Activated T-helper 1 cell treated with anti-CD3 and anti-CD28 coated beads, Interleukin-12 subunit alpha, Interleukin-12 subunit beta, Interleukin-2, Interleukin-4 antibody, amounts not matched to agents 30 ng/mL and 10 ng/mL and 1 ng/mL, durations not matched to agents 14 hours and 24 hours and 36 hours (primary cell): ENCODE measurements around the gene SFMBT1. TPM values are rescaled to one million over a fixed set of nuclear protein-coding genes. Genes with fewer than 3 reads are reported as not detected.
A peak's percentile ranks its signal among the peaks of the same experiment; 100 is the strongest.

Experiments
- DNase-seq: peaks from one replicate; pipeline ENCODE4 v3.0.0; 2021; ENCODE audit warnings: low spot score
- H3K27ac Mint-ChIP-seq: one replicate; pipeline ENCODE4 v1.8.0; 2021; ENCODE audit warnings: mild to moderate bottlenecking, mixed read lengths
- H3K27me3 Mint-ChIP-seq: one replicate; pipeline ENCODE4 v1.8.0; 2022; ENCODE audit warnings: mild to moderate bottlenecking, moderate library complexity, mixed read lengths; ENCODE audit not compliant: insufficient read depth
- H3K36me3 Mint-ChIP-seq: one replicate; pipeline ENCODE4 v1.8.0; 2021; ENCODE audit warnings: low read depth, mixed read lengths
- H3K4me1 Mint-ChIP-seq: one replicate; pipeline ENCODE4 v1.8.0; 2021; ENCODE audit warnings: low read depth, mixed read lengths
- H3K4me3 Mint-ChIP-seq: one replicate; pipeline ENCODE4 v1.8.0; 2021; ENCODE audit warnings: mild to moderate bottlenecking, moderate library complexity, mixed read lengths
- H3K9me3 Mint-ChIP-seq: one replicate; pipeline ENCODE4 v1.8.0; 2021; ENCODE audit warnings: mixed read lengths
- intact Hi-C: fragments of 100-400 bp; cut with micrococcal nuclease; formaldehyde crosslinking; loops from one replicate; pipeline ENCODE4 v1.15.1; 2024
- total RNA-seq: library from RNA; stranded (reverse); gene quantifications from 2 replicates; pipeline ENCODE4 v1.2.3, GENCODE V29; 2022

The SFMBT1 gene
- total RNA-seq, 1 donor from 2014 or later, result 28.4 TPM

GRCh38 chr3:52986049-52986448, 59.8 kb downstream of the SFMBT1 start:
- intact Hi-C loops, result no loop called here
- no peaks in the 10 kb centered on the region for H3K9me3 Mint-ChIP-seq
- H3K27ac Mint-ChIP-seq, result no peak overlapping the region
- no peaks in the 10 kb centered on the region for H3K27me3 Mint-ChIP-seq
- H3K4me3 Mint-ChIP-seq, result no peak overlapping the region
- H3K36me3 Mint-ChIP-seq, result peaks cover 3% of the 10 kb centered on the region
- peaks cover 40% of the 10 kb centered on the region for H3K4me1 Mint-ChIP-seq
- no peak for DNase-seq

GRCh38 chr3:52983828-52984227, 62.0 kb downstream of the SFMBT1 start:
- intact Hi-C loops, result loop anchor here (1.0 to 5.0 kb wide), 5 partner anchors 38 to 125 kb away; partner anchors contain the start of gene STIMATE
- H3K4me3 Mint-ChIP-seq, result peak overlapping the region; percentile 38
- H3K27me3 Mint-ChIP-seq, result no peaks in the 10 kb centered on the region
- H3K36me3 Mint-ChIP-seq, result peaks cover 5% of the 10 kb centered on the region
- no peaks in the 10 kb centered on the region for H3K9me3 Mint-ChIP-seq
- peak overlapping the region; percentile 85 for H3K27ac Mint-ChIP-seq
- no peak for DNase-seq
- H3K4me1 Mint-ChIP-seq, result peaks cover 23% of the 10 kb centered on the region

- intact Hi-C loops, result loop anchor here (1.0 to 5.0 kb wide), 5 partner anchors 39 to 125 kb away; partner anchors contain the start of gene STIMATE
- DNase-seq, result peak; percentile 64
- peak overlapping the region; percentile 85 for H3K27ac Mint-ChIP-seq
- no peaks in the 10 kb centered on the region for H3K9me3 Mint-ChIP-seq
- no peaks in the 10 kb centered on the region for H3K27me3 Mint-ChIP-seq
- H3K36me3 Mint-ChIP-seq, result peaks cover 5% of the 10 kb centered on the region
- peaks cover 23% of the 10 kb centered on the region for H3K4me1 Mint-ChIP-seq
- H3K4me3 Mint-ChIP-seq, result peak overlapping the region; percentile 38
These were observed 62.5 kb downstream of the SFMBT1 start for GRCh38 chr3:52983336-52983807.

GRCh38 chr3:52982839-52983238, 63.0 kb downstream of the SFMBT1 start:
- peak overlapping the region; percentile 38 for H3K4me3 Mint-ChIP-seq
- no peaks in the 10 kb centered on the region for H3K9me3 Mint-ChIP-seq
- H3K4me1 Mint-ChIP-seq, result peaks cover 23% of the 10 kb centered on the region
- H3K27ac Mint-ChIP-seq, result peak overlapping the region; percentile 88
- DNase-seq, result no peak
- intact Hi-C loops, result loop anchor here (1.0 to 5.0 kb wide), 5 partner anchors 39 to 126 kb away; partner anchors contain the start of gene STIMATE
- H3K27me3 Mint-ChIP-seq, result no peaks in the 10 kb centered on the region
- H3K36me3 Mint-ChIP-seq, result peaks cover 5% of the 10 kb centered on the region

- no peaks in the 10 kb centered on the region for H3K9me3 Mint-ChIP-seq
These were observed 66.5 kb downstream of the SFMBT1 start for GRCh38 chr3:52979190-52979983.

GRCh38 chr3:52978109-52978754, 67.6 kb downstream of the SFMBT1 start:
- H3K9me3 Mint-ChIP-seq, result no peaks in the 10 kb centered on the region
- no peak for DNase-seq
- peaks cover 23% of the 10 kb centered on the region for H3K4me1 Mint-ChIP-seq
- H3K4me3 Mint-ChIP-seq, result no peak overlapping the region
- peaks cover 5% of the 10 kb centered on the region for H3K36me3 Mint-ChIP-seq
- H3K27me3 Mint-ChIP-seq, result no peaks in the 10 kb centered on the region
- no peak overlapping the region for H3K27ac Mint-ChIP-seq
- intact Hi-C loops, result no loop called here

More at GRCh38 chr3:52979190-52979983, 66.5 kb downstream of the SFMBT1 start:
- intact Hi-C loops, result no loop called here
- H3K27ac Mint-ChIP-seq, result no peak overlapping the region
- DNase-seq, result no peak
- H3K27me3 Mint-ChIP-seq, result no peaks in the 10 kb centered on the region
- peaks cover 5% of the 10 kb centered on the region for H3K36me3 Mint-ChIP-seq
- no peak overlapping the region for H3K4me3 Mint-ChIP-seq
- H3K4me1 Mint-ChIP-seq, result peaks cover 24% of the 10 kb centered on the region

- intact Hi-C loops, result no loop called here
- H3K4me3 Mint-ChIP-seq, result no peak overlapping the region
- DNase-seq, result no peak
- H3K4me1 Mint-ChIP-seq, result peaks cover 10% of the 10 kb centered on the region
- peaks cover 4% of the 10 kb centered on the region for H3K36me3 Mint-ChIP-seq
- no peak overlapping the region for H3K27ac Mint-ChIP-seq
- H3K27me3 Mint-ChIP-seq, result no peaks in the 10 kb centered on the region
- no peaks in the 10 kb centered on the region for H3K9me3 Mint-ChIP-seq
These were observed 72.1 kb downstream of the SFMBT1 start for GRCh38 chr3:52973806-52974205.

- DNase-seq, result no peak
- Mint-ChIP-seq H3K9me3 (no peaks in the 10 kb centered on the region), H3K4me3 (no peak overlapping the region), H3K27ac (no peak overlapping the region), H3K4me1 (peaks cover 10% of the 10 kb centered on the region), H3K27me3 (no peaks in the 10 kb centered on the region), H3K36me3 (peaks cover 10% of the 10 kb centered on the region)
- intact Hi-C loops, result no loop called here
These were observed 74.0 kb downstream of the SFMBT1 start for GRCh38 chr3:52971895-52972294.

- Mint-ChIP-seq H3K27me3 (no peaks in the 10 kb centered on the region), H3K4me1 (peaks cover 5% of the 10 kb centered on the region), H3K27ac (no peak overlapping the region), H3K36me3 (peaks cover 21% of the 10 kb centered on the region), H3K9me3 (no peaks in the 10 kb centered on the region), H3K4me3 (no peak overlapping the region)
- no peak for DNase-seq
- intact Hi-C loops, result no loop called here
These were observed 78.5 kb downstream of the SFMBT1 start for GRCh38 chr3:52967398-52967797.

GRCh38 chr3:52962160-52962559, 83.7 kb downstream of the SFMBT1 start:
- intact Hi-C loops, result no loop called here
- peaks cover 25% of the 10 kb centered on the region for H3K36me3 Mint-ChIP-seq
- peaks cover 4% of the 10 kb centered on the region for H3K9me3 Mint-ChIP-seq
- DNase-seq, result no peak
- H3K27me3 Mint-ChIP-seq, result no peaks in the 10 kb centered on the region
- no peak overlapping the region for H3K4me3 Mint-ChIP-seq
- no peak overlapping the region for H3K27ac Mint-ChIP-seq
- peaks cover 5% of the 10 kb centered on the region for H3K4me1 Mint-ChIP-seq

- no peaks in the 10 kb centered on the region for H3K27me3 Mint-ChIP-seq
- DNase-seq, result no peak
These were observed 86.1 kb downstream of the SFMBT1 start for GRCh38 chr3:52959773-52960172.

GRCh38 chr3:52939600-52939999, 106.3 kb downstream of the SFMBT1 start:
- Mint-ChIP-seq H3K36me3 (peaks cover 8% of the 10 kb centered on the region), H3K9me3 (no peaks in the 10 kb centered on the region), H3K4me3 (no peak overlapping the region), H3K4me1 (peaks cover 5% of the 10 kb centered on the region), H3K27me3 (no peaks in the 10 kb centered on the region), H3K27ac (no peak overlapping the region)
- intact Hi-C loops, result no loop called here
- DNase-seq, result no peak

More at GRCh38 chr3:52959773-52960172, 86.1 kb downstream of the SFMBT1 start:
- H3K27ac Mint-ChIP-seq, result no peak overlapping the region
- intact Hi-C loops, result no loop called here
- H3K9me3 Mint-ChIP-seq, result peaks cover 4% of the 10 kb centered on the region
- no peak overlapping the region for H3K4me3 Mint-ChIP-seq
- H3K36me3 Mint-ChIP-seq, result peaks cover 18% of the 10 kb centered on the region
- H3K4me1 Mint-ChIP-seq, result no peaks in the 10 kb centered on the region
